OCI-LY1 (cell line): ENCODE measurements around the gene ZNF462.

ENCODE experiments used
- H2AFZ ChIP-seq: fragments of 200-600 bp; sonication (generic), shearing (Covaris generic); 2 replicates; pipeline ENCODE4 v1.6.0; 2014; ENCODE audit warnings: antibody characterized with exemption, mild to moderate bottlenecking, low read length
- H3F3A ChIP-seq: fragments of 200-600 bp; sonication (generic), shearing (Covaris generic); 2 replicates; pipeline ENCODE4 v1.6.0; 2014; ENCODE audit warnings: mild to moderate bottlenecking, antibody characterized with exemption, low read length, moderate library complexity; ENCODE audit not compliant: insufficient read depth
- H3K27ac ChIP-seq: fragments of 200-600 bp; sonication (generic); 2 replicates; pipeline ENCODE4 v1.5.1; 2014; ENCODE audit warnings: low read length, mixed run types, mild to moderate bottlenecking, low read depth; ENCODE audit not compliant: poor library complexity, severe bottlenecking
- H3K27me3 ChIP-seq: fragments of 200-600 bp; sonication (generic); 2 replicates; pipeline ENCODE4 v1.6.0; 2014; ENCODE audit warnings: antibody characterized with exemption, mild to moderate bottlenecking, low read length, moderate library complexity; ENCODE audit not compliant: insufficient read depth
- H3K36me3 ChIP-seq: fragments of 200-600 bp; sonication (generic); 2 replicates; pipeline ENCODE4 v1.6.1; 2014; ENCODE audit warnings: mild to moderate bottlenecking, antibody characterized with exemption, low read length, moderate library complexity, mixed read lengths; ENCODE audit not compliant: insufficient read depth
- H3K4me1 ChIP-seq: fragments of 200-600 bp; sonication (generic); 2 replicates; pipeline ENCODE4 v1.5.1; 2014; ENCODE audit warnings: mild to moderate bottlenecking, low read length, moderate library complexity; ENCODE audit not compliant: insufficient read depth, severe bottlenecking
- H3K4me2 ChIP-seq: fragments of 200-600 bp; sonication (generic), shearing (Covaris generic); 2 replicates; pipeline ENCODE4 v1.6.1; 2014; ENCODE audit warnings: low read length
- H3K4me3 ChIP-seq: fragments of 200-600 bp; sonication (generic); 2 replicates; pipeline ENCODE4 v1.5.1; 2014; ENCODE audit warnings: low read length, low read depth, mild to moderate bottlenecking, mixed read lengths; ENCODE audit not compliant: poor library complexity, severe bottlenecking
- H3K79me2 ChIP-seq: fragments of 200-600 bp; shearing (Covaris generic); 2 replicates; pipeline ENCODE4 v1.6.1; 2016; ENCODE audit warnings: mixed run types, low read length, mixed read lengths; ENCODE audit not compliant: insufficient read depth
- H3K9ac ChIP-seq: fragments of 200-600 bp; sonication (generic), shearing (Covaris generic); 2 replicates; pipeline ENCODE4 v1.6.1; 2014; ENCODE audit warnings: mild to moderate bottlenecking, low read length, mixed read lengths
- H3K9me2 ChIP-seq: fragments of 200-600 bp; sonication (generic), shearing (Covaris generic); 2 replicates; pipeline ENCODE4 v1.6.1; 2014; ENCODE audit warnings: low read depth, mild to moderate bottlenecking, low read length, mixed read lengths
- H3K9me3 ChIP-seq: fragments of 200-600 bp; shearing (Covaris generic); 2 replicates; pipeline ENCODE4 v1.6.1; 2014; ENCODE audit warnings: low read length, mixed read lengths
- H4K20me1 ChIP-seq: fragments of 200-600 bp; sonication (generic), shearing (Covaris generic); 2 replicates; pipeline ENCODE4 v1.6.0; 2016; ENCODE audit warnings: mild to moderate bottlenecking, low read length; ENCODE audit not compliant: insufficient read depth
- CTCF ChIP-seq: fragments of 200-600 bp; sonication (generic), shearing (Covaris generic); IDR thresholded peaks from 2 replicates; pipeline ENCODE4 v1.5.1; 2017; ENCODE audit warnings: mild to moderate bottlenecking, antibody characterized with exemption, low read length, moderate library complexity, mixed read lengths
- EZH2 ChIP-seq: fragments of 200-600 bp; sonication (generic), shearing (Covaris generic); IDR thresholded peaks from 2 replicates; pipeline ENCODE4 v1.8.0; 2017; ENCODE audit warnings: borderline replicate concordance, mixed run types, mild to moderate bottlenecking, antibody characterized with exemption, low read length, moderate library complexity, mixed read lengths

Gene ZNF462

GRCh38 chr9:107008011-107008410 lies 145.0 kb downstream of the ZNF462 start:
- Histone ChIP-seq H3K27me3 (no peaks in the 10 kb centered on the region), H3K4me1 (no peaks in the 10 kb centered on the region), H3F3A (no peaks in the 10 kb centered on the region), H4K20me1 (no peaks in the 10 kb centered on the region), H3K27ac (no peak overlapping the region), H3K9ac (no peak overlapping the region), H3K36me3 (no peaks in the 10 kb centered on the region), H3K4me3 (no peak overlapping the region), H2AFZ (no peak overlapping the region), H3K4me2 (no peak overlapping the region), H3K79me2 (no peaks in the 10 kb centered on the region), H3K9me2 (no peaks in the 10 kb centered on the region), H3K9me3 (no peaks in the 10 kb centered on the region)
- no peak for TF ChIP-seq EZH2
- TF ChIP-seq CTCF = no peak

- no peaks in the 10 kb centered on the region for H3K4me1 ChIP-seq
- H3K9ac ChIP-seq = no peak overlapping the region
- no peaks in the 10 kb centered on the region for H3K79me2 ChIP-seq
- TF ChIP-seq CTCF = no peak
- no peak for TF ChIP-seq EZH2
- H3K9me2 ChIP-seq = no peaks in the 10 kb centered on the region
- no peak overlapping the region for H3K27ac ChIP-seq
- no peaks in the 10 kb centered on the region for H3F3A ChIP-seq
- no peaks in the 10 kb centered on the region for H3K27me3 ChIP-seq
- H3K36me3 ChIP-seq = no peaks in the 10 kb centered on the region
- H3K9me3 ChIP-seq = no peaks in the 10 kb centered on the region
- no peak overlapping the region for H2AFZ ChIP-seq
- H3K4me3 ChIP-seq = no peak overlapping the region
- H3K4me2 ChIP-seq = no peak overlapping the region
- no peaks in the 10 kb centered on the region for H4K20me1 ChIP-seq
Observed at GRCh38 chr9:107008447-107008846, 145.5 kb downstream of the ZNF462 start.

- Histone ChIP-seq H3K27me3 (no peaks in the 10 kb centered on the region), H3K9ac (no peak overlapping the region), H3K79me2 (no peaks in the 10 kb centered on the region), H3K4me2 (no peak overlapping the region), H3K27ac (no peak overlapping the region), H4K20me1 (no peaks in the 10 kb centered on the region), H3K9me2 (no peaks in the 10 kb centered on the region), H3K4me3 (no peak overlapping the region), H3K4me1 (no peaks in the 10 kb centered on the region), H3K9me3 (no peaks in the 10 kb centered on the region), H2AFZ (no peak overlapping the region), H3F3A (no peaks in the 10 kb centered on the region), H3K36me3 (no peaks in the 10 kb centered on the region)
- TF ChIP-seq EZH2 = no peak
- no peak for TF ChIP-seq CTCF
Observed at GRCh38 chr9:107016383-107016782, 153.4 kb downstream of the ZNF462 start.
